H1 (cell line): ENCODE results near the gene HTD2. TPM values are rescaled to one million over a fixed set of nuclear protein-coding genes. Genes with fewer than 3 reads are reported as not detected.

Experiments
- CTCF ChIA-PET: fragments of 300-600 bp; sonication (Branson Sonifier 250); formaldehyde crosslinking; loops from one replicate; lab custom pipeline; 2021; ENCODE audit not compliant: partially characterized antibody; lab: Charles Lee
- POLR2A ChIA-PET: fragments of 300-600 bp; sonication (Branson Sonifier 250); formaldehyde crosslinking; loops from one replicate; lab custom pipeline; 2021; ENCODE audit warnings: inconsistent platforms; ENCODE audit not compliant: partially characterized antibody; lab: Charles Lee
- DNase-seq, 2 experiments: peaks; one replicate each; pipeline versions ENCODE4 v3.0.0 to v3.0.0-alpha.2; 2010 to 2022; ENCODE audit warnings: low spot score in 2 of 2, low read depth in 1 of 2, mixed read lengths in 1 of 2
- FAIRE-seq: peaks from 2 replicates; lab custom pipeline; 2011; peaks lifted over from hg19 to GRCh38; lab: Jason Lieb, UNC
- H2AFZ ChIP-seq: 2 replicates; pipeline ENCODE4 v1.8.1; 2012; ENCODE audit warnings: low read length, inconsistent platforms
- H2AK5ac ChIP-seq: 2 replicates; pipeline ENCODE4 v1.6.1; 2013; ENCODE audit warnings: low read depth, low read length
- H2BK120ac ChIP-seq: replicated peaks from 2 replicates; pipeline ENCODE3; 2013; ENCODE audit warnings: low read depth, low read length, inconsistent platforms
- H2BK12ac ChIP-seq: 2 replicates; pipeline ENCODE4 v1.6.1; 2013; ENCODE audit warnings: low read depth, low read length
- H2BK15ac ChIP-seq: 2 replicates; pipeline ENCODE4 v1.6.1; 2013; ENCODE audit warnings: low read length
- H2BK20ac ChIP-seq: 2 replicates; pipeline ENCODE4 v1.6.1; 2013; ENCODE audit warnings: low read length
- H2BK5ac ChIP-seq: 2 replicates; pipeline ENCODE4 v1.6.1; 2013; ENCODE audit warnings: low read depth, low read length
- H3K14ac ChIP-seq: 2 replicates; pipeline ENCODE4 v1.6.1; 2013; ENCODE audit warnings: inconsistent platforms; ENCODE audit not compliant: insufficient read length
- H3K18ac ChIP-seq: 2 replicates; pipeline ENCODE4 v1.6.1; 2013; ENCODE audit warnings: low read length; ENCODE audit errors: extremely low read depth
- H3K23ac ChIP-seq: 2 replicates; pipeline ENCODE4 v1.6.1; 2013; ENCODE audit warnings: inconsistent platforms; ENCODE audit not compliant: insufficient read length
- H3K23me2 ChIP-seq: 2 replicates; pipeline ENCODE4 v1.6.1; 2013; ENCODE audit warnings: low read depth, low read length
- H3K27ac ChIP-seq: 2 replicates; pipeline ENCODE4 v1.6.1; 2011; ENCODE audit warnings: low read depth, low read length, inconsistent platforms
- H3K27me3 ChIP-seq, 4 experiments: replicated peaks in 1 of 4; 1 replicate in 1 of 4; 2 replicates in 3 of 4; pipeline versions ENCODE4 v1.6.1 to v1.8.1; 2011 to 2013; ENCODE audit warnings: low read length in 3 of 4, mild to moderate bottlenecking in 3 of 4, inconsistent platforms in 2 of 4, mixed read lengths in 2 of 4, moderate library complexity in 1 of 4; ENCODE audit not compliant: control insufficient read depth in 3 of 4, insufficient read depth in 3 of 4; ENCODE audit errors: extremely low read depth in 1 of 4
- H3K36me3 ChIP-seq, 4 experiments: 2 replicates each; pipeline versions ENCODE4 v1.6.1 to v1.8.1; 2011 to 2013; ENCODE audit warnings: mild to moderate bottlenecking in 4 of 4, low read length in 3 of 4, moderate library complexity in 2 of 4, control low read depth in 1 of 4, inconsistent platforms in 1 of 4; ENCODE audit not compliant: insufficient read depth in 4 of 4, control insufficient read depth in 2 of 4
- H3K4ac ChIP-seq: replicated peaks from 2 replicates; pipeline ENCODE3; 2013; ENCODE audit warnings: low read length, low read depth, mixed read lengths, inconsistent platforms; ENCODE audit not compliant: insufficient read length
- H3K4me1 ChIP-seq, 4 experiments: replicated peaks in 1 of 4; 1 replicate in 1 of 4; 2 replicates in 3 of 4; pipeline versions ENCODE4 v1.6.1 to v1.8.1; 2011 to 2013; ENCODE audit warnings: low read length in 3 of 4, inconsistent platforms in 2 of 4, mixed read lengths in 1 of 4; ENCODE audit not compliant: insufficient read depth in 4 of 4, control insufficient read depth in 3 of 4
- H3K4me2 ChIP-seq, 2 experiments: 2 replicates each; pipeline versions ENCODE4 v1.6.1 to v1.8.1; 2011 to 2013; ENCODE audit warnings: low read depth in 2 of 2, low read length in 2 of 2, control low read depth in 1 of 2, inconsistent platforms in 1 of 2, mild to moderate bottlenecking in 1 of 2; ENCODE audit not compliant: insufficient read depth in 1 of 2
- H3K4me3 ChIP-seq, 4 experiments: fragments of 200-600, 300-600 bp in 1 of 4; sonication (generic), shearing (Covaris generic), sonication (Bioruptor Twin) in 1 of 4; 2 replicates each; pipeline versions ENCODE4 v1.5.1 to v1.8.1; 2011 to 2016; ENCODE audit warnings: low read length in 4 of 4, low read depth in 3 of 4, control low read depth in 2 of 4, inconsistent platforms in 2 of 4, mild to moderate bottlenecking in 2 of 4, mixed read lengths in 1 of 4, moderate library complexity in 1 of 4; ENCODE audit not compliant: insufficient read depth in 2 of 4; ENCODE audit errors: extremely low read depth in 1 of 4
- H3K56ac ChIP-seq: replicated peaks from 2 replicates; pipeline ENCODE3; 2013; ENCODE audit warnings: low read depth, mild to moderate bottlenecking, mixed read lengths, low read length, inconsistent platforms; ENCODE audit not compliant: insufficient read length
- H3K79me1 ChIP-seq: 2 replicates; pipeline ENCODE4 v1.6.1; 2013; ENCODE audit warnings: low read depth, low read length, control low read depth
- H3K79me2 ChIP-seq, 2 experiments: 2 replicates each; pipeline versions ENCODE4 v1.6.1 to v1.8.1; 2012 to 2013; ENCODE audit warnings: low read length in 2 of 2, mild to moderate bottlenecking in 2 of 2, inconsistent platforms in 1 of 2; ENCODE audit not compliant: insufficient read depth in 2 of 2, control insufficient read depth in 1 of 2
- H3K9ac ChIP-seq, 4 experiments: replicated peaks in 1 of 4; 1 replicate in 1 of 4; 2 replicates in 3 of 4; pipeline versions ENCODE4 v1.6.1 to v1.8.1; 2011 to 2013; ENCODE audit warnings: low read depth in 3 of 4, low read length in 3 of 4, control low read depth in 2 of 4, mild to moderate bottlenecking in 2 of 4, moderate library complexity in 2 of 4, inconsistent platforms in 1 of 4; ENCODE audit errors: extremely low read depth in 1 of 4
- H3K9me3 ChIP-seq, 2 experiments: 2 replicates each; pipeline versions ENCODE4 v1.6.1 to v1.8.1; 2012 to 2013; ENCODE audit warnings: mild to moderate bottlenecking in 2 of 2, moderate library complexity in 2 of 2, control low read depth in 1 of 2, inconsistent platforms in 1 of 2, low read depth in 1 of 2, low read length in 1 of 2, mixed read lengths in 1 of 2; ENCODE audit not compliant: insufficient read depth in 2 of 2
- H4K20me1 ChIP-seq, 2 experiments: replicated peaks in 1 of 2; 2 replicates each; pipeline versions ENCODE3 to v1.8.1; 2011 to 2013; ENCODE audit warnings: inconsistent platforms in 2 of 2, low read length in 2 of 2, mild to moderate bottlenecking in 1 of 2; ENCODE audit not compliant: insufficient read depth in 2 of 2, control insufficient read depth in 1 of 2
- H4K5ac ChIP-seq: 2 replicates; pipeline ENCODE4 v1.6.1; 2013; ENCODE audit warnings: low read length, low read depth, mixed read lengths, inconsistent platforms; ENCODE audit not compliant: insufficient read length
- H4K8ac ChIP-seq: 2 replicates; pipeline ENCODE4 v1.8.0; 2013; ENCODE audit warnings: mild to moderate bottlenecking, moderate library complexity, low read length, inconsistent platforms; ENCODE audit not compliant: insufficient read depth; ENCODE audit errors: extremely low read depth
- H4K91ac ChIP-seq: replicated peaks from 2 replicates; pipeline ENCODE3; 2013; ENCODE audit warnings: low read length, mixed read lengths, inconsistent platforms; ENCODE audit not compliant: insufficient read length
- BACH1 ChIP-seq: IDR thresholded peaks from 2 replicates; pipeline ENCODE4 v1.6.1; 2012; ENCODE audit warnings: low read length, improper control_type of control experiment
- CHD1 ChIP-seq: IDR thresholded peaks from 2 replicates; pipeline ENCODE4 v1.6.1; 2012; ENCODE audit warnings: low read depth, low read length, improper control_type of control experiment
- CHD2 ChIP-seq: IDR thresholded peaks from 2 replicates; pipeline ENCODE4 v1.6.1; 2012; ENCODE audit warnings: low read length, improper control_type of control experiment
- GTF2F1 ChIP-seq: IDR thresholded peaks from 2 replicates; pipeline ENCODE4 v1.6.1; 2012; ENCODE audit warnings: low read depth, low read length, improper control_type of control experiment, borderline replicate concordance
- HDAC6 ChIP-seq: IDR thresholded peaks from one replicate; pipeline ENCODE4 v1.7.1; 2012; ENCODE audit warnings: low read depth, mild to moderate bottlenecking, inconsistent platforms, low read length, moderate library complexity
- JUND ChIP-seq: IDR thresholded peaks from 2 replicates; pipeline ENCODE4 v1.6.1; 2011; ENCODE audit warnings: mild to moderate bottlenecking, improper control_type of control experiment, low read length
- KDM4A ChIP-seq: IDR thresholded peaks from one replicate; pipeline ENCODE4 v1.7.1; 2012; ENCODE audit warnings: low read depth, mild to moderate bottlenecking, moderate library complexity, low read length, inconsistent platforms; ENCODE audit not compliant: severe bottlenecking
- NANOG ChIP-seq: IDR thresholded peaks from 2 replicates; pipeline ENCODE4 v1.6.1; 2011; ENCODE audit warnings: low read length, low read depth, mild to moderate bottlenecking, inconsistent platforms; ENCODE audit not compliant: insufficient read depth, poor library complexity, severe bottlenecking
- PHF8 ChIP-seq: fragments of 200-600 bp; sonication (generic); conservative IDR thresholded peaks from 2 replicates; pipeline ENCODE4 v1.7.1; 2012; ENCODE audit warnings: low read depth, mild to moderate bottlenecking, inconsistent platforms, low read length, moderate library complexity
- RXRA ChIP-seq: IDR thresholded peaks from 2 replicates; pipeline ENCODE4 v1.6.1; 2011; ENCODE audit warnings: low read depth, mild to moderate bottlenecking, low read length, moderate library complexity; ENCODE audit not compliant: insufficient read depth
- SUZ12 ChIP-seq: fragments of 200-600 bp; sonication (generic); IDR thresholded peaks from 2 replicates; pipeline ENCODE4 v1.6.1; 2012; ENCODE audit warnings: mild to moderate bottlenecking, inconsistent platforms, low read length, moderate library complexity, mixed read lengths
- TEAD4 ChIP-seq: IDR thresholded peaks from 2 replicates; pipeline ENCODE4 v1.6.1; 2012; ENCODE audit warnings: low read depth, low read length, inconsistent platforms, mixed read lengths
- YY1 ChIP-seq: IDR thresholded peaks from 2 replicates; pipeline ENCODE4 v1.6.1; 2011; ENCODE audit warnings: low read depth, mild to moderate bottlenecking, low read length
- WGBS, 2 experiments: shearing (Covaris generic) in 1 of 2; methylation state at CpG; one replicate each; pipeline versions ENCODE4 v1.1.6 to v1.1.7; 2013 to 2015; ENCODE audit warnings: low lambda C conversion rate in 2 of 2, mixed read lengths in 2 of 2, inconsistent platforms in 1 of 2, low coverage in 1 of 2, missing lambda C conversion rate in 1 of 2; ENCODE audit not compliant: insufficient replicate concordance in 2 of 2, insufficient coverage in 1 of 2, insufficient read length in 1 of 2; ENCODE audit errors: extremely low coverage in 1 of 2, missing lambda C conversion rate in 1 of 2; 5-methylcytosine and 5-hydroxymethylcytosine counted together
- polyA plus RNA-seq, 7 experiments: library from polyadenylated mRNA; depleted of rRNA in 3 of 7; stranded (reverse) in 5 of 7; unstranded in 2 of 7; fragments of >200 nt in 5 of 7; fragments of 200-250 nt in 2 of 7; gene quantifications; 1 replicate in 5 of 7; 2 replicates in 1 of 7; 4 replicates in 1 of 7; pipeline versions ENCODE4 v1.2.1 to v1.2.3, GENCODE V29; 2011 to 2013; ENCODE audit warnings: missing spikeins in 2 of 7, mixed read lengths in 2 of 7
- total RNA-seq: library from RNA; stranded (reverse); fragmentation: NEBNext Ultra II Directional; extraction: Animal tissue kit (Norgen Biotek cat#: 25700); gene quantifications from 2 replicates; pipeline ENCODE4 v1.2.1, GENCODE V29; 2021

Gene HTD2
- total and polyA plus RNA-seq, 2 of the 8 experiments (the other 6 are each of a cell fraction or from before 2014, with no cell fraction given) = 8.8 to 10.8 TPM

- H4K8ac ChIP-seq = no peak overlapping the region
- no peak overlapping the region for H3K27ac ChIP-seq
- H2BK120ac ChIP-seq = no peak overlapping the region
- no peaks in the 10 kb centered on the region for H3K4me1 ChIP-seq
- WGBS, 2 experiments = 87% methylated on average over 3 of the region's 3 CpGs; no CpG with 5 or more reads in 1 of the 2 experiments
- no peaks in the 10 kb centered on the region for H3K36me3 ChIP-seq
- POLR2A ChIA-PET = interaction anchor here (1.9 kb wide), 1 partner anchor 34 kb away, joined by 5 read pairs; the partner anchor contains the start of genes HTD2 and RPP14
- H3K14ac ChIP-seq = no peak overlapping the region
- TF ChIP-seq NANOG (no peak), SUZ12 (no peak), KDM4A (no peak), GTF2F1 (no peak), RXRA (no peak), PHF8 (no peak), CHD1 (no peak), CHD2 (no peak), YY1 (no peak), BACH1 (no peak), TEAD4 (no peak), HDAC6 (no peak), JUND (no peak)
- TF ChIP-seq, all 59 proteins: peak for 0
- Histone ChIP-seq H3K4me2 (no peak overlapping the region), H3K79me1 (no peaks in the 10 kb centered on the region), H2AK5ac (no peak overlapping the region), H3K9me3 (no peaks in the 10 kb centered on the region), H4K91ac (no peak overlapping the region), H3K79me2 (no peaks in the 10 kb centered on the region), H3K27me3 (no peaks in the 10 kb centered on the region), H3K4me3 (no peak overlapping the region), H2BK12ac (no peak overlapping the region), H3K56ac (no peak overlapping the region), H3K23me2 (peaks cover 4% of the 10 kb centered on the region; the same call in 1 of the 2 replicates), H3K4ac (no peak overlapping the region), H2BK20ac (no peak overlapping the region), H2BK5ac (no peak overlapping the region), H2AFZ (no peak overlapping the region), H3K18ac (no peak overlapping the region), H3K9ac (no peak overlapping the region), H2BK15ac (no peak overlapping the region), H4K5ac (no peak overlapping the region), H4K20me1 (no peaks in the 10 kb centered on the region), H3K23ac (no peak overlapping the region)
- FAIRE-seq = no peak
- no peak for DNase-seq
- CTCF ChIA-PET = interaction anchor here (0.8 to 2.7 kb wide), 4 partner anchors 15 to 106 kb away, joined by 3 to 9 read pairs (median 6); no protein-coding TSS in a partner anchor
These were observed 33.4 kb upstream of the HTD2 start for GRCh38 chr3:58272891-58273290.
